ENCODE results near the gene GPR52.

Gene GPR52

DNA sequence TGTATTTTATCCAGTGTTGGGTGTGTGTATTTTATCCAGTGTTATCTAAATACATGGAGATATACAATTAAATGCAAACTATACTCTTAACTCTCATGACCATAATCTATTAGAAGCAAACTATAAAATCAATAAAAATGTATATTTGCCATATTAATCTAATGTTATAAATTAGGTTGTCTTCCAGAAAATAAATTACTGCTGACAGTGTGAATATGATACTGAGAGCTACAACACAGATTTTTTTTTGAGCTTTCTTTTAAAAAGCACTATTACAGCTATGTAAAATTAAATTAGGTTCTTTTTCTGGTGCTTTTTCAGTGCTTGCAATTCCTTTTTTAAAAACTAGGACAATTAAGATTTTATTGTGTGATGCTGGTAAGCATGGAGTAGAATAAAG, 19.0 kb upstream of the GPR52 start:
- no peak for TF ChIP-seq GATA2 (IDR thresholded peaks at IDR 0.05; ENCODE audit: low read depth, low read length)
- TF ChIP-seq GATA3 (IDR thresholded peaks at IDR 0.05; ENCODE audit: low read depth, low read length): no peak

GRCh38 chr1:174433451-174433850, 14.3 kb upstream of the GPR52 start:
- no peak for TF ChIP-seq GATA2 (IDR thresholded peaks at IDR 0.05; ENCODE audit: low read depth, low read length)
- TF ChIP-seq GATA3 (IDR thresholded peaks at IDR 0.05; ENCODE audit: low read depth, low read length): no peak

- TF ChIP-seq GATA2 (IDR thresholded peaks at IDR 0.05; ENCODE audit: low read depth, low read length) (no peak), GATA3 (IDR thresholded peaks at IDR 0.05; ENCODE audit: low read depth, low read length) (no peak)
Observed at GRCh38 chr1:174445351-174445750, 2.4 kb upstream of the GPR52 start.

DNA sequence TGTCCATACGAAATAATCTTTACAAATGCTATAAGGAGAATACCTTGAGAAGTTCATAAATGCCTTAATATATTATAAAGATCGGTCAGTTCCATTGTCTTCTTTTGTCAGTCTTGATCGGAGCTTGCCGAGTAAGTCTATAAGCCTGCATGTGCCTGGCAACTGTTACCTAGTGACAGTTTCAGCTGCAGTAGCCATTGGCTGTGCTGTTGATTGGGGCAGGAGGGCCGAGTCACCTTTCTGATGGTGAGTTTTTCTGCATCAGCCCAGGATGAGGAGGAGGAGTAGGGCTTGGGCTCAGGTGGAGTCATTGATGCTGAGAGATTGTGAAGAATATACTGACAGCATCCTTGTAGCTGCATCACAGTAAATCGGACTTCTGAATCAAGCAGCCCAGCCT, 1.9 kb upstream of the GPR52 start:
- TF ChIP-seq GATA3 (IDR thresholded peaks at IDR 0.05; ENCODE audit: low read depth, low read length): no peak
- no peak for TF ChIP-seq GATA2 (IDR thresholded peaks at IDR 0.05; ENCODE audit: low read depth, low read length)

- no peak for TF ChIP-seq GATA3 (IDR thresholded peaks at IDR 0.05; ENCODE audit: low read depth, low read length)
- no peak for TF ChIP-seq GATA2 (IDR thresholded peaks at IDR 0.05; ENCODE audit: low read depth, low read length)
Observed at GRCh38 chr1:174448531-174448883, 743 bp downstream of the GPR52 start.

DNA sequence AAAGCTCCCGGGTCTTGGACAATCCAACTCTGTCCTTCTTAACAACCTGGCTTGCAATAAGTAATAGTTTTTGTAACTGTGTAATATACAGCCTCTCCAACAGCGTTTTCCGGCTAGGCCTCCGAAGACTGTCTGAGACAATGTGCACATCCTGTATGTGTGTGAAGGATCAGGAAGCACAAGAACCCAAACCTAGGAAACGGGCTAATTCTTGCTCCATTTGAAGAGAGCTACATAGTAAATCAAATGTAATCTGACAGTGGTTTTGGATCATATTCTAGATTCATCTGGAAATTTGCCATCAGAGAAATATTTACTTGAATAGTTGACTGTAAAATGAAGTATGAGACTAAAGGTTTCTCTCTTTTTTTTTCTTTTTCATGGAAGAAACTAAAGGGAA, 1.2 kb downstream of the GPR52 start:
- TF ChIP-seq GATA3 (IDR thresholded peaks at IDR 0.05; ENCODE audit: low read depth, low read length): no peak

DNA sequence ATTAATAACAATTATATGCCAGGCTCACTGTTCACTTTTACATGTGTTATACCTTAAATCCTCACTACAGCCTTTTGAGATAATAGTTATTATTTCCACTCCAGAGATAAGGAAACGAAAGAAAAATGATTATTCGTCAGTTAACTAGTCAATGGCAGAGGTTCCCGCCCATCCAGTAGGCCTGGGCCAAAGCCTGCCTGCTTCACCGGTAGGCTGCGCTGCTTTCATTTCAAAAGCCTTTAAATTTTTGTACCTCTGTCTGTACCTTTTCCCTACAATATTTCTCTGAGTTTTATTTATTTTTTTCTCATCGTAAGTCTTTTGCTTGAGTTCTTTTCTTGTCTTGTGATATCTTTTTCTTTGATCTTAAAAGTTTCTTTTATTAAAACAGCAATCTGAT, 3.6 kb downstream of the GPR52 start:
- no peak for TF ChIP-seq GATA2 (IDR thresholded peaks at IDR 0.05; ENCODE audit: low read depth, low read length)
- TF ChIP-seq GATA3 (IDR thresholded peaks at IDR 0.05; ENCODE audit: low read depth, low read length): no peak

DNA sequence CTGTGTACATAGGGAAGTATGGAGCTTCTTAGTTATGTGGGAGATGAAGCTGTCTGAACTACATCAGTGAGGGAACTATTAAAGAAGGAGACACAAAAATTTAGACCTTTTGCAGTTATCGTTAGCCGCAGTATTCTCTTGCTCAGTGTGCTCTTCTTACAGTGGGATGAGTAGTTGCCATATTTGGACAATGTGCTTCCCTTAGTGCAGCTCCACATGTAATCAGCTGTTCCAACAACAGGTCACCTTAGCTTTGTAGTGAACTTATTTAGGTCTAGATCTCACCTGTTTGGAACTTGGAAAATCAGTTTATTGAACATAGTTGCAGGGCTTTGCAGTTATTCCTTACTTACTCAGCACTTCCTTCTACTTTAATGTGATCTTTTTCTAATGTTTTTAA, 18.1 kb downstream of the GPR52 start:
- no peak for TF ChIP-seq GATA2 (IDR thresholded peaks at IDR 0.05; ENCODE audit: low read depth, low read length)
- TF ChIP-seq GATA3 (IDR thresholded peaks at IDR 0.05; ENCODE audit: low read depth, low read length): no peak

DNA sequence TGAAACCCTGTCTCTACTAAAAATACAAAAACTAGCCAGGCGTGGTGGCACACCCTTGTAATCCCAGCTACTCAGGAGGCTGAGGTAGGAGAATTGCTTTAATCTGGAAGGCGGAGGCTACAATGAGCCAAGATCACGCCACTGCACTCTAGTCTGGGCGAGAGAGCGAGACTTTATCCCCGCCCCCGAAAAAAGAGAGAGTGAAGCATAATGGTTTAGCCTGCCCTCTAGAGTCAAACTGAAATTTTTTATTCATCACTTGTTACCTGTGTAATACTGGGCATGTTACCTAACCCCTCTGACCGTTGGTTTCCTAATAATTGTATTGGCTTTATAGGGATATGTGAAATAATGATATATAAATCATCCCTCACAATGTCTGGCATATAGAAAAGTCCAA, 18.8 kb downstream of the GPR52 start:
- TF ChIP-seq GATA3 (IDR thresholded peaks at IDR 0.05; ENCODE audit: low read depth, low read length) (no peak), GATA2 (IDR thresholded peaks at IDR 0.05; ENCODE audit: low read depth, low read length) (no peak)

DNA sequence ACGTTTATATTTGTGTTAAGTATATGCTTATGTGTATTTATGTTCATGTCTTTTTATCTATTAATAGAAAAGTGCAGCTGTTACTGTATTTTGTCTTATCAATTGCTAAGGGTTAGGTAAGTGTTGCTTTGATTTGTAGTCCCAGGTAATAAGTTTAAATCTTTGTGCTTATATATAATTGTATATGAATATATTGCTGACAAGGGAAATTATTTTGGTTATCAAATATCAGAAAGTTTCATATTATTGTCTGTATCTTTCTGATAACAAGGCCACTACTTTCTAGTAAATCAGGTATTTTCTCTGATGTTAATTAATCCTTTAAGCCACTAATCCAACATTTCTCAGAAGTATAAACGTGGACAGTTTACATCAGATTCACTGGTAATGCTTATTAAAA, 21.3 kb downstream of the GPR52 start:
- no peak for TF ChIP-seq GATA2 (IDR thresholded peaks at IDR 0.05; ENCODE audit: low read depth, low read length)
- no peak for TF ChIP-seq GATA3 (IDR thresholded peaks at IDR 0.05; ENCODE audit: low read depth, low read length)

- TF ChIP-seq GATA3 (IDR thresholded peaks at IDR 0.05; ENCODE audit: low read depth, low read length) (no peak), GATA2 (IDR thresholded peaks at IDR 0.05; ENCODE audit: low read depth, low read length) (no peak)
Observed at GRCh38 chr1:174469687-174470086, 21.9 kb downstream of the GPR52 start.

DNA sequence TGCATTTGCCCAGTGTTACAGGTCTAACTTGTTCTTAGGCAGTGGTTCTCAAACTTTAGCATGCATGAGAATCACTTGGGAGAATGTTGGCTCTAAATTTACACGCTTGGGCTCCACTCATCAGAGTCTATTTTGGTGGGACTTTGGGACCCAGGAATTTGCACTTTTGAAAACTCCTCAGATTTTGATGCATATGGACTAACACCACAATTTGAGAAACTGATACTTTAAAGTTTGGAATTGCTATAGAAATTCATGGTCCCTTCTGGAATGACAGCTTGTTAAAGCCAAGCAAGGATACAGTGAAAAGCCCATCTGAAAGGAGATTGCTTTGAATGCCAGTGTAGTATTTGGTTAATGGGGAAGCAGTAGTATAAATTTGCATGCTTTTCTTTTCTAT, 31.5 kb downstream of the GPR52 start:
- TF ChIP-seq GATA3 (IDR thresholded peaks at IDR 0.05; ENCODE audit: low read depth, low read length) (no peak), GATA2 (IDR thresholded peaks at IDR 0.05; ENCODE audit: low read depth, low read length) (no peak)

DNA sequence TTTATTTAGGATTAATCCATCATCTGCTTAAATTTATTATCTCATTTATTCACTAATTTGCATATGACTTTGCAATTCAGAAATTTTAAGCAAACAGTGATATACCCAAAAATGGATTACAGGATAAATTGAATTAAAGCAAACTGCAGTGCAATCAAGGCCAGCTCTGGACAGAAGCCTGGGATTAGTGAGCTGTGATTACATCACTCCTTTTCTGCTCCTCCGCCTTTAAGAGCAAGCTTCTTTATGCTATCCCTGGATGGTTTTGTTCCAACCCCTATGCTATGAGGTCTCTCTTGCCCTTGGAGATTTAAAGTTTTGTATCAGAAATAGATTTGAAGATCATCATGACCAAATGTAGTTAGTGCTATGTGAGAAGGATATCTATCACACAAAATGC, 32.6 kb downstream of the GPR52 start:
- TF ChIP-seq GATA2 (IDR thresholded peaks at IDR 0.05; ENCODE audit: low read depth, low read length) (no peak), GATA3 (IDR thresholded peaks at IDR 0.05; ENCODE audit: low read depth, low read length) (no peak)

GRCh38 chr1:174491606-174492005, 43.8 kb downstream of the GPR52 start:
- no peak for TF ChIP-seq GATA2 (IDR thresholded peaks at IDR 0.05; ENCODE audit: low read depth, low read length)
- TF ChIP-seq GATA3 (IDR thresholded peaks at IDR 0.05; ENCODE audit: low read depth, low read length): no peak

DNA sequence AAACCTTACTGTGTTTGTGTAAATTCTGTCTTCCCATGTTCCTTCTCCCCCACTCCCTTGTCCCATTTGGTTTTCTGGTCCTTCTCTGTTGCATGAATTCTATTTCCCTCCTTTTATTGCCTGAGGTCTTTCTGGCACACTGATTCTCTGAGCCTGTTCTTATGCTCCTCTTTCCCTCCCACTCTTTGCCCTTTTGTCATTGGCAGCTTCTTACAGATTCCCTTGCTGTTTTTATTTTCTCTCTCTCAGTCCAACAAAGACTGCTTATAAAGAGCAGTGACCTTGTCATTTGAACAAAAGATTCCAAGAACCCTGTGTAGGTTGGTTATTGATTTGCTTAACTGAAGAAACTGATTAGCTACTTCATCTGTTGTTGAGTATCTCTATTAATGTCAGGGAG, 49.7 kb downstream of the GPR52 start:
- TF ChIP-seq GATA2 (IDR thresholded peaks at IDR 0.05; ENCODE audit: low read depth, low read length) (no peak), GATA3 (IDR thresholded peaks at IDR 0.05; ENCODE audit: low read depth, low read length) (no peak)

Measured in SH-SY5Y (cell line).